ENCODE measurements around the gene GRIP1. TPM values are rescaled to one million over a fixed set of nuclear protein-coding genes. Genes with fewer than 3 reads are reported as not detected.

GRIP1 gene
- total RNA-seq, 4 donors from 2014 or later = 0.85 to 1.8 TPM; not detected in 2

GRCh38 chr12:66533767-66534166, 145.1 kb downstream of the GRIP1 start:
- TF ChIP-seq CTCF (IDR thresholded peaks at IDR 0.05; ENCODE audit: low read depth) = no peak

- no peak for TF ChIP-seq CTCF (IDR thresholded peaks at IDR 0.05; ENCODE audit: low read depth)
These were observed 147.1 kb downstream of the GRIP1 start for GRCh38 chr12:66531766-66532165.

DNA sequence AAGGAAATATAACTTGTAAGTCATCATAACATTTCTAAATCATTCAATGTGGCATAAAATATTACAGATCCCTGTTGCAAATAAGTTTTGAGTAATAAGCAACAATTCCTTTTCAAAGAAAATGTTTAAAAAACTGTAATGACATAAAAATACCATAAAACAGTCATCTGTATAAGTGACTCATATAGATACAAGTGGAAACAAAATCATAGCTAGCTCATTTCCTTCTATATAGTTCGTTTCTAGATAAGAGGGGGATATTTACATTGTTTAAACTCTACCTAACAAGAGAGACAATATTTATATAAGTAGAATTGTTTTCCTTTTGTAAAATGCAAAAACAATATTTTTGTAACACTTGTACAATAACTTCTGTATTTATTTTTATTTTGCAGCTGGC, 148.9 kb downstream of the GRIP1 start:
- TF ChIP-seq CTCF (IDR thresholded peaks at IDR 0.05; ENCODE audit: low read depth) = no peak

DNA sequence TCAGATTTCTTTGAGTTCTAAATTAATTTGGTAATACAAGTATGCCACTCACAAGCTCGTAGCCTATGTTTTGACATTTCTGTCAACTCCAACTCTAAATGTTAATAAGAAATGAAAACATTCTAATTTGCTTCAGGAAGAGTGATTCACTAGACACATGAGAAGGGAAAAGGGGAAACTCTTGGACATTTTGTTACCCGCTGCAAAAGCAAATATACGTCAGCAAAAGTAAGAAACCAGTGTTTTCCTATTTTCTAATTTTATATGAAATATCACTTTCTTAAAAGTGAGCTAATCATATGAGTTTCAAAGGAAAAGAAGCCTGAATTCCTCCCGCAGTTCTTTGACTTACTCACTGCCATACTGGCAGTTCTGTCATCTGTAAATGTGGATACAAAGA, 162.3 kb downstream of the GRIP1 start:
- no peak for TF ChIP-seq CTCF (IDR thresholded peaks at IDR 0.05; ENCODE audit: low read depth)

GRCh38 chr12:66516133-66516532, 162.7 kb downstream of the GRIP1 start:
- no peak for TF ChIP-seq CTCF (IDR thresholded peaks at IDR 0.05; ENCODE audit: low read depth)

DNA sequence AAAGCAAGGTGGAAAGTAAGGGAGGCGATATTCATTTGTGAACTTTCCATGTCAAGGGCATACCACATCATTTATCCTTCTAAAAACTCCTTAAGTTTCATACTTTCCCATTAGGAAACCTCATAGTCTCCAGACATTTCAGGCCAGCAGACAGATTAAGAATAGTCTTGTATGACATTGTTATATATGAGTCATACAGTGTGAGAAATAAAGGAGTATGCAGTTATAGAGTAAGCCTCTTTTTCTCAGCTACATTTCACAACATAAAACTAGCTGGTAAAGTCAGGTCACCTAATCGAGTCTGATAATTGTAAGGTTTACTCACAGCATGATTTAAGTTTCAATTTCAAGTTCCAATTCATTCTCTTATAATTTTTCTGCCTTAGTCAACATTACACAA, 164.3 kb downstream of the GRIP1 start:
- TF ChIP-seq CTCF (IDR thresholded peaks at IDR 0.05; ENCODE audit: low read depth) = no peak

GRCh38 chr12:66508025-66508424, 170.9 kb downstream of the GRIP1 start:
- no peak for TF ChIP-seq CTCF (IDR thresholded peaks at IDR 0.05; ENCODE audit: low read depth)

Data from subcutaneous adipose tissue (tissue), 4 donors.